Measurements from ENCODE around the gene GRAMD1B.
A peak's percentile ranks its signal among the peaks of the same experiment; 100 is the strongest.

The GRAMD1B gene

DNA sequence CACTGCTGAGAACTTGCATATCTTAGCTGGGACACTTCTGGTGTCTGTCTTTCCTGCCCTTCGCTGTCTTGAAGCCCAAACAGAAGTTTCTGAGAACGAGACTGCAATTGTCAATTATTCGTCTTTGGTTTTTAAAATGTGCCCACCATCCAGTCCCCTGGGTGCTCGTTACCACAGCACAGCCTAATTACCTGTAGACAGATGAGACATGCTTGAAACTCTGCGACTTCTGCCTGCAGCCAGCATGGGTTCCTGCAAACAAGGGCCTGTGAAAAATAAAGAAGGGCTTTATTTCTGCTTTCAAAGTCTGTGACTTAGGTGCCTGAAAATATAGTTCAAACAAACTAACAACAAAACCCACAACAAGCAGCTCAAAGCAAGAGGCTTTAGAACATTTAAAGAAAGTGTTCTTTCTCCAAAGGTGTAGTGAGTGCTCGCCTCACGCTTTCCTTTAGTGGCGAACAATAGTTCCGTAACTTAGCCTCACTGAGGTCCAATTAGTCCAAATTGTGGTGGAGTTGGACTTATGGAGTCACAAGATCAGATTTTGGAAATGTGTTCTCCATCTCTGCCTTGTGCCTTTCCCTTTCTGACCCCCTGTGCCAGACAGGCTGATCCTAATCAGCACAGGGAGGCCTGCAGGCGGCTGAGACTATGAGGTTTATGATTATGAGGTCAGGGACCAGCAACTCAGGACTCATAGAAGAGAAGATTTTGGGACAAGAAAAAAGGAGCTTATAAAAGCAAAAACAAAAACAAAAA lies 20.4 kb upstream of the GRAMD1B start:
- DNase-seq (ENCODE audit: low read depth), result no peak

DNA sequence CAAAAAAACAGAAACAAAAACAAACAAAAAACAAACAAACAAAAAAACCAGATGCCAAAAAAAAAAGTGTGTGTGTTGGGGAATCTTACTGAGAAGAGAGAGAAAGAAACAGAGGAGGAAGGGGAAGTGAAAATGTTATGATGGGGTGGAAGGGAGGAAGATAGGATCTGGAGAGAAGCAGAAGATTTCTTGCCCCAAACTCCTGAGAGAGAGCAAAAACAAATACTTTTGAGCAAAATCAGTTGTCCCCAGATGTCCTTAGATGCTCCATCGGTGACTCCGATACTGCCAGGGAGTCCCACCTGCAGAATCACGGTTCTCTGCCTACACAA lies 19.9 kb upstream of the GRAMD1B start:
- DNase-seq (ENCODE audit: low read depth), result no peak

DNA sequence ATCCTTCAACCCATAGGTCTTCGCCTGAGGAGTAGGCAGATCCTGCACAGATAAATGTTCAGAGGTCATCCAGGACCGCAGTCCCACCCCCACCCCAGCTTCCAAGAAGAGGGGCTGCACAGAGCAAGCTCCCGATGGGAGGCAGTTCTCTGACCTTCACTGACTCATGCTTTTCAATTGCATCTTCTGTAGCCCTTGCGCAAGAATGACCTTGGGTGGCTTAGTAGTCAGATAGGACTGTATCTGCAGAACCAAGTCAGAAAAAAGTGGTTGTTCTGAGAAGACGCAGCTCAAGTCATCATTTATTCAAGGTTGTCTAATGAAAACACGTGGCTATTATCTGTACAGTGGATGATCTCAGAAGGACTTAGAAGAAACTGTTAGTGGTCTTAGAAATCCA lies 16.4 kb upstream of the GRAMD1B start:
- DNase-seq (ENCODE audit: low read depth), result no peak

DNA sequence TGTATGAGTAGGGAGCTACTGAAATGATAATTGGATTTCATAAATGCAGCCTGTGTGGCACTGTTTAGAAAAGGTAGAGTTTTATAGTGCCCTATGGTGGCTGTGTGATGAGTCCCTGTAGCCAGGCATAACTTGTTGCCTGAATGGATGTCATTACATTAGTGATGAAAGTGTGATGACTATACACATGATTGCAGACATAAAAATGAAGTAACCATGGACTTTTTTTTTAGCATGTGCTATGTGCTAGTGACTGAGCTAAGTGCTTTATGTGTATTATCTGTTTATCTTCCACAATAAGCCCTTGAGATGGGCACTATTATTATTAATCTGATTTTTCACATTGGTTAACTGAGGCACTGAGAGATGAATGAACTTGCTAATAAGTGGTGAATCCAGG lies 13.5 kb upstream of the GRAMD1B start:
- DNase-seq (ENCODE audit: low read depth), result no peak

DNA sequence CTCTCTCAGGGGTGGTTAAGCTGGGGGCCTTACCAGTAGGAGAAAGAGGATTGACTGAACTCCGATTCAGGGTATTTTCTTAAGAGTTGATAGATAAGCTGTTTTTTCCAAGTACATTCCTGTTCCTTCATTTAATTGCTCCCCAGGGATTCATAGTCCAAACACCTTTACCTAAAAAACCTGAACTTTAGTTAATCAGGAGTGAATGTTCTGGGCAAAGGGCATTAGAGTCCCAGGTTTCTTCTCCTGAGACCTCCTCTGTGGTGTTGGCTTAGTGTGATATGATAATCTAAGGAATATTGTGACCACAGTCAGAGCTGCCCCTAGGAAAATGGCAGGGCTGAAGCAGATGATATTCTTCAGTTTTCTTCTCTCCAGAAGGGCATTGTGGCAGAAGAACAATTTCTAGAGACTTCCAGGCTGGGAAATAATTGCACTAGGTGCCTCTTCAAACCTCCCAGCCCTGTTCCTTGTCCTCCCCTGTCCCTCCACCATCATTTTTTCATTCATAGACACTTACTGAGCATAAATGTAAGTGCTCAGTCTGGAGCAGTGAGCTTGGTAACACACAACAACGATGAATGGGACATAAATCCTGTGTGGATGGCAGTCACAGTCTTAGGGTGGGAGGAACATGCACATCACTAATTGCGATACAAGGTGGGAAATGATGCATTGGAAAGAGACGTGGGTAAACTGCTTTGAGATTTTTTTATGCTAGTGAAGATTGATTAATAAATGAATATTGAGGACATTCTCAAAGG lies 11.5 kb upstream of the GRAMD1B start:
- DNase-seq (ENCODE audit: low read depth), result no peak

DNA sequence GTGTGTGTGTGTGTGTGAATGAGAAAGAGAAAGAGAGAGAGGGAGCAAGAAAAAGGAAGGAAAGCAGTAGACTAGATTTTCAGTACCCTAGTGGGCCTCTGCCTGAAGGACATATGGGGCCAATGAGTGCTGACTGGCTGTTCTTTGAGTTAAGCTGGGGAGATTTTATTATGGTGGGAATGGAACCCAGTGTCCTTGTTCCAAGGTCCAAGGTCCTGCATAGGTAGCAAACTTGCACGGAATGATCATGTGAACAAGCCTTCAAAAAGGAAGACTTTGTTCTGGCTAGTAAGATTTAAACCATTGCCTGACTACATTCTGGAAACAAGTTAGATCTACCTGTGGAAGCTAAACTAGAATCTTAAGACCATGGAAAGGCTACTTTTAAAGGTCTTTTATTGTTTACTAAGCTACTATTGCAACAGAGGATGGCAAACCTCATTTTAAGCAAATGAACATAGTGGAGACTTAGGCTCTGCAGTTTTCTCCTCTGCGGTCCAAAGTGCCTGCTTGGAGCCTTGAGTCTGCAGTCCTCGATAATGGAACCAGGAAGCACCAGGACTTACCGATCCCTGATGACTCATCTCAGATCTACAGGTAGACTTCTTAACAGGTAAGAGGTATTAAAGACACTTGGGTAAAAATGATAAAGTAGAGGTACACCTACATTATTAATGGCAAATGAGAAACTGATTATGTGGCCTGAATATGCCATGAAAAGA lies 10.2 kb upstream of the GRAMD1B start:
- DNase-seq (ENCODE audit: low read depth), result no peak

DNA sequence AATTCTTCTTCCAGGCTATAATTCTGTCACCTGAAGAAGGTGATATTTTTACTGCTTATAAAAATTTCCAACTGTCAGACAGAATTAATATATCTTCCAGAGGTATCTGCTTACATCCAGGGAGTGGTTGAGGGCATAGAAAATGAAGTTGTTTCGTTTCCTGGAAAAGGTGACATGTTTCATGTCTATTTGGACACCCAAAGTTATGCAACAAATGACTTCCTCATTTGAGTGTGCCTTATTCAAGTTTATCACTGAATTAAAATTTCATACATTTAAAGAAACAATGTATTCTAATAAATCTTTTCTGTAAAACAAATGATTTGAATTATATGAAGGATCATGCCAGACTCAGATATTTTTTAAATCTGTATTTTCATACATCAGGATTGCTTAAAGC lies 8.5 kb upstream of the GRAMD1B start:
- no peak for DNase-seq (ENCODE audit: low read depth)

DNA sequence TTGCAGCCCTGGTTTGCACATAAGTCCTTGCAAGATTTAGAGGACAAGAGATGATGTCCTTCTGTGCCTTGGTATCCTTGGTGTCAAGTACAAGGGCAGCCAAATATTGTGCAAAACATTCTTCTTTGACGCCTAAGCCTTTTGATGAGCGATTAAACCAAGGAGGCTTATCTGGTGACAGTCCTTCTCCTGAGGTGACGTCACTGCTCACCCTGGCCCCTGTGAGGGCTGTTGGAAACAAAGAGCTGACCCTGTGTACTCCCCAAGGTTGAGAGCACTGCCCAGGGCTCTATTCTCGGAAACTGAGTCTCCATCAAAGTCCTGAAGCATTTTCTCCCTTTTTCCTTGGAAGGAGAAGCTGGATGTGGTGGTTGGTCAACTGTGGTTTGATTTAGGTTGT lies 4.7 kb upstream of the GRAMD1B start:
- no peak for DNase-seq (ENCODE audit: low read depth)

DNA sequence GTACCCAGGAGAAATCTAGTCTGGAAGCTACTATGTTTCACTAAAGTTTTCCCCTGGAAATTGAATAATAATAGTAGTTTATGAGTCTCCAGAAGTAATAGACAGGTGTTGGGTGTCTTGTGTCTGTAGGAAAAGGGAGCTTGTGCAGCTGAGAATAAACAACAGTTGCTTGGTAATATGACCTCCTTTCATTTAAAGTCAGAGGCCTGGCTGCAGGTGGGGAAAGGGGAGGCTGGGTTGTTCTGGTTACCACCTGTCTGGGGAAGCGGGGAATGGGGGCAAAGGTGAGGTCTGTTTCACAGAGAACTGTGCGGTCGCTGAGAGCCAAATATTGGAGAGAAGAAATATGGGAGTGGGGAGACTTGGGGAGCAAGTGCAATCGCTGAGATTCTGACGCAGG lies 3.3 kb upstream of the GRAMD1B start:
- no peak for DNase-seq (ENCODE audit: low read depth)

DNA sequence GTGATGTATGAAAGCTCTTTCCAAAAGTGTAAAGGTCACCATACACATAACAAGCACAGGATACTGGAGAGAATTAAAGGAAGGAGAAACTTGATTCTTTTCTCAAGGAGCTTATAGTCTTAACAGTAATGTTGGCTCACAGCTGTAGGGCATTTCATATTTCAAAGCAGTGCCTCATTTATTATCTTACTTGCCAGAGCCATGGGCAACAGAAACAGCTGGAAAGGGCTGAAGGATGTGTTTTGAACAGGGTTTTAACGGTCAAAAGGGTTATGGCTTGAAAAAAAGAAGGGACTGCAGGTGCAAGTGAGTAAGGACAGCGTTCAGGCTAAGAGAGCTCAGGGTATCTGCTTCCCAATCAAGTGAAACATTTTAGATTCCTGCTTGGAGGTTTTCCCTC lies 2.7 kb upstream of the GRAMD1B start:
- no peak for DNase-seq (ENCODE audit: low read depth)

DNA sequence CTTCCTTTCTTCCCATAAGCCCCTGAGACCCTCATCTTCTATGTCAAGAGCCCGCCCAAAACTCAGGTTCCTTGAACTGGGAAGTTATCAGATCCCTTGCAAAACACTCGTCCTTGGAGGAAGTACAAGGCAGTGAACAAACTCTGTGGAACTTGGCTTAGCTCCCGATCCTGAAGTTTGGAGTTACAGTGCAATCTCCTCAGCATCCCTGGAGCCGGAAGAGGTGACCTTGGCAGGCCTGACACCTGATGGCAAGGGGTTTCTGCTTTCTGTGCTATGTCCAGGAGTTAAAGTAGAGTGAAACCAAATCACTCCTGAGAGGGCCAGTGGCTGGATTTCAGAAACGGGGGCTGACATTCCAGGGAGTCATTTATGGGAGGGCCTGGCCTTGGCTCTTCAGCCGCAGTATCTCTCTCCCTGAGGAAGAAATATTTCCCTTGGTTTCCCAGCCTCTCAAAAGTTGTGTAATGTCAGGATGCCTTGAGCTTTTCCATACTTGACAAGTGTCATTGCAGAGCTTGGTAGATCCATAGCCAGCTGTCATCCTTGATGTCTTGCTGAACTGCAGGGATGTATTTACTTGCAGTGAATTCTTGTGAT lies 1.9 kb upstream of the GRAMD1B start:
- no peak for DNase-seq (ENCODE audit: low read depth)

DNA sequence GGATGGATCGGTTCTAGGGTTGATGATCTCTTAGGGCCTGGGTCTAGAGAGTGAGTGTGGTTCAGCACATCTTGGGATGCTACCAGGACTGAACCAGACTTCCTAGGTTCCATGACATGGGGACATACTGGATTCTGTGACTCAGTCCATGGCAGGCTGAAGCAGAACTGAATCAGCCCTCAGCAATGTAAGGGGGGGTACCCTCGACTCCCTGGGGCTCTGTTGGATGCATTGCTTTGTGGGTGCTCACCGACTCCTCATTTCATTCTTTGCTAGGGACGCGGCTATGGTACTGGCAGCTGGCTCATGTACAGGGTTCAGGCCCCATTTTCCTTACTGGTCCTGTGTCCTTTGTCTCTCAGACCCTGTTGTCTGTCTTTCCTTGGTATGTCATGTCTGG lies 733 bp upstream of the GRAMD1B start:
- DNase-seq (ENCODE audit: low read depth), result no peak

DNA sequence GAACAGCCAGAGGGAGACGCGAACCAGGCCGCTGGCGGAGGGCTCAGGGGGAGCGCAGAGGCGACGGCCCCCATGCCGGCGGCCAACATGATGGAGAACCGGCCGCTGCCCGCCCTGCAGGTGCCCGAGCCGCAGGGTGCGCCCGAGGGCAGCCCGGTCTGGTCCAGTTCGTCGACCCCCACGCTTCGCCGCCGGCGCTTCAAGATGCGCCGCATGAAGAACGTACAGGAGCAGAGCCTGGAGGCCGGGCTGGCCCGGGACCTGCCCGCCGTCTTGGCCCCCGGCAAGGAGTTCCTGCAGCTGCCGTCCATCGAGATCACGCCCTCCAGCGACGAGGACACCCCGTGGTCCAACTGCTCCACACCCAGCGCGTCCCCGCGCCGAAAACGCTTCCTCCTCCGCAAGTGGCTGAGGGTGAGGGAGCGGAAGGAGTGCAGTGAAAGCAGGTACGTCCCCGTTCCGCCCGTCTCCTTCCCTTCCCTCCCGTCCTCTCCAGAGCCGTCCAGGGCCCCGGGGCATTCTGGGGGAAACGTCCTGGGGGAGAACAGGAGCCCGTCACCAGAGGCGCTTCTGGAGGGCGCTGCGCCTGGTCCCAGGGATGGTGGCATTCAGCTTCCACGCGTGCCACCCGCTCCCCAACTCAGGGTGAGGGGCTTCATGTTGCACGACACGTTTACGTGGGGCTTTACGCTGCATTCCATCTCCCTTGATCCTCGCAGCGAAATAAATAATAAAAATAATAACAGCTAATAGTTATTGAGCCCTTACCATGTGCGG lies 840 bp downstream of the GRAMD1B start:
- DNase-seq (ENCODE audit: low read depth), result peak; percentile 39

DNA sequence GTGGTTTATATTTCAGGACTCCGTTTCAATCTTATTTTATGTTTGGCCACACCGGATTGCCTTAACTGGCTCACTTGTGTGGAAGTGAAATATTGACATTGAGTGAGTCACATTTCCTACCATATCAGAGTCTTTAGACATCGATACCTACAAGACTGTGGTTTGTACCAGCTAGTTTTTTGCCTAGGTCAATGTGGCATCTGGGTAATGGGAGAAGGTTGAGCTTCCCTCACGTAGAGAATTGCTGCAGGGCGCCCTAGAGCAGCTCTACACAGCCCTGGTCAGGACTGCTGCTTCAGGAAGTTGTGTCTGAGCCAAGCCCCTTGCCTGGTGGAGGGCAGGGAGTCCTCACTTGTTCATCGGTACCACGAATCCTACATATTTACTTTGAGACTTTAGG lies 1.6 kb downstream of the GRAMD1B start:
- no peak for DNase-seq (ENCODE audit: low read depth)

DNA sequence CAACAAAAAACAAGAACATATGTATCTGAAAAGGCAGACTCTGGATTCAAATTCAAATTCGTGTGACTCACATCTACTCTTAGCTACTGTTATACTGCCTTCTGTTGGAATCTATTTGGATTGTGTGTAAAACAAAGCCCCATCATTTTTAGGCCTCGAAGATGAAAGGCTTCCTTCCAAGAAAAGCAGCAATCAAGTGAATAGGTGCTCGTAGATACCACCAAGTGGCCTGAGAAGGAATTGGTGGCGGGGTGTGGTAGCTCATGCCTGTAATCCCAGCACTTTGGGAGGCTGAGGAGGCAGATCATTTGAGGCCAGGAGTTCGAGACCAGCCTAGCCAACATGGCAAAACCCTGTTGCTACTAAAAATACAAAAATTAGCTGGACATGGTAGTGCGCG lies 4.2 kb downstream of the GRAMD1B start:
- DNase-seq (ENCODE audit: low read depth), result no peak

DNA sequence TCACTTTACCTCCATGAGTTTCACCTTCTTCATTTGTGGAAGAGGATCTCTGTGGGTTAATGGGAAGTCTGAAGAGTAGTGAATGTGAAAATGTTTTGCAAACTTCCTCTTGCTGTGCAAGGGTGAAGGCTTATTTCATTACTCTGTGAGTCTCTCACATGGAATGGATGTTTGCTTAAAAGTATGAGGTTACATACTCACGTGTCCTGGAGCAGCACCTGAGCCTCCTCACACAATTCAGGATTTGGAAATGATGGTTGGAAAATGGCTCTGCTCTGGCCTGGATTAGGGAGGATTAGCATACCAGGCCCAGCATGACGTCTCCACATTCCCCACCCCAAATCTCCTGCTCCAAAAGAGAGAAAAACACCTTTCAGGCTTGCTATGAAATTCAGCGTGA lies 4.8 kb downstream of the GRAMD1B start:
- DNase-seq (ENCODE audit: low read depth), result no peak

DNA sequence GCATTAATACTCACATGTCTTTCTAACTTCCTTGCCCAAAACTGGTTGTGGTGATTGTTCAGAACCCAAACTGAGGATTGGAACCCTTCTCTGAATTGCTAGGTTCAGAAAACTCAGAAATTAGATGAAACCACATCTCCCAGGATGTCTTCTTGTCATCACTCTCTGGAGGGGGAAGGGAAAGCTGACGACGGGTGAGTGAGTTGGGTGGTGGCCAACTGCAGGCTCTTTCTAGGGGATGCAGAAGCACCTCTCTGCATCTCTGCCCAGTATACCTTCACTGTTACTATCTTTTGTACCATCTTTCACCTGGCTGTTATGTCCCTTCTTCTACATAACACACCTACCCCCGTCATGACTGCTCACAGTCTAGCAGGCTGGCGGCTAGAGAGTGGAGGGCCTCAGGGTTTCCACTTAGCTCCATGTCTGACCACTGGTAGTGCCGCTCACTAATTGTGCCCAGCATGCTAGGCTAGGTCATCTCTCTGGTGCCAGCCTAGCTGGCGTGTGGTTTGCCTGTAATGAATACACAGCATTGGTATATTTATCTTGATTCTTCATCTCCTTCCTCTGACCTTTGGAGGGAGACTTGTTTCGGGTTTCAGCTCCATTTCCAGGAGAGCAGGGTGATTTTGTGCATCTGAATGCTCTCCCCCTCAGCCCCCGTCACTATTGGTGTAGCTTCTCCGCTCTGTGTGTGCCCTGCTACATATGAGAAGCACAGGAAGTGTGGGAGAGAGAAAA lies 7.3 kb downstream of the GRAMD1B start:
- no peak for DNase-seq (ENCODE audit: low read depth)

DNA sequence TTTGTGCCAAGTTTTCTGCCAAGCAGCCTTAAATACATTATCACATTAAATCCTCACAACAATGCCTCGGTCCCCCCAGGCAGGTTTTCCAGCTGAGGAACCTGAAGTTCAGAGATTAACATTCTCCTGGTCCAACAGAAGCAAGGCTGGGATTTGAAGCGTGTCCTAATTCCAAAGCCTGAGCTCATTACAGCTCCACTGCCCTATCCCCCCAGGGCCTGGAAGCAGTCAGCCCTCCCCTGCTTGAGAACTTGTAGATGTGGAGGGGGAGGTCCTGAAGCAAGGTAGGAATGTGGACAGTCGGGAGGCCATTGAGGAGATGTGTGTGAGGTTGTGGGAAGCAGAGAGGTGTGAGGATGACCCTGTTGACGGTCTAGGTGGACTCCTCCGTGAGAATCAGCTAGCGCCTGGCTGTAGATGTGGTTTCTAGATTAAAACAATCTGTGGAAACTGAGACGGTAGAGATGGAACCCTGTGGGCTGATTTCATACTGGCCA lies 8.1 kb downstream of the GRAMD1B start:
- DNase-seq (ENCODE audit: low read depth), result no peak

DNA sequence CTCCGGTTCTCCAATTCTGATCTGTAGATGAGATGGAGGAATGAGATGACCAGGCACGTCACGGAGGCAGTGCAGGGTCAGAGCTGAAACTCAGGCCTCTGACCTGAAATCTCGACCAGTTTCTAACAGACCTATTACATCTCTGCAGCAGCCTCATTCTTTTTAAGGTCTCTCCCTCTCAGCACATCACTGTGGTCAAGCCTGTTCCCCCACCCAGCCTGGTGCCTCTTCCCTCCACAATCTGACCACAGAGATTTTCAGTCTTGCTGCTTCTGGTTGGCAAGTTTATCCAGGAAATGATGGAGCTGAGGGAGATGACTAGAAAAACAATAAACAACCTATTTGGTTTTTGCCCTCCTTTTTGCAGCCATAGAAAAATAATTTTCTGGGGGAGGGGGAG lies 9.5 kb downstream of the GRAMD1B start:
- no peak for DNase-seq (ENCODE audit: low read depth)

DNA sequence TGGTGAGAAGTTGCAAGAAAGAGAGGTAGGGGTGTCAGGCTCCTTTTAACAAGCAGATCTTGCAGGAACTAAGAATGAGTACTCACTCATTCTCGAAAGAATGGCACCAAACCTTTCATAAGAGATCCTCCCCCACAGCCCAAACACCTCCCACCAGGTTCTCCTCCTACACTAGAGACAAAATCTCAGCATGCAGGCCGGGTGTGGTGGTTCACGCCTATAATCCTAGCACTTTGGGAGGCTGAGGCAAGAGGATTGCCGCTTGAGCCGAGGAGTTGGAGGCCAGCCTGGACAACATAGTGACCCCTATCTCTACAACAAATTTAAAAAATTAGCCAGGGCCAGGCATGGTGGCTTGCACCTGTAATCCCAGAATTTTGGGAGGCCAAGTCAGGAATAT lies 11.1 kb downstream of the GRAMD1B start:
- DNase-seq (ENCODE audit: low read depth), result no peak

Data from activated T-cell treated with anti-CD3 and anti-CD28 coated beads for 24 hours (primary cell).